Heart right ventricle (tissue), 16 donors: ENCODE measurements around the gene GIPR. TPM values are rescaled to one million over a fixed set of nuclear protein-coding genes. Genes with fewer than 3 reads are reported as not detected.

Experiments
- ATAC-seq, 8 donors: fragments of 200-7000 bp; cut with Tn5 transposase; one replicate each; pipeline ENCODE4 v1.9.1; 2020; ENCODE audit warnings: mild to moderate bottlenecking in 8 of 8, moderate library complexity in 8 of 8, moderate number of reproducible peaks in 1 of 8
- DNase-seq, 2 donors: peaks; one replicate each; pipeline ENCODE4 v3.0.0-alpha.2; 2020
- H3K27ac ChIP-seq, 10 donors: fragments of 200-600 bp; sonication (generic) in 2 of 10; one replicate each; pipeline versions ENCODE4 v1.5.0 to v1.8.0; 2020 to 2022; ENCODE audit warnings: mild to moderate bottlenecking in 3 of 10
- H3K27me3 ChIP-seq, 7 donors: fragments of 200-600 bp; one replicate each; pipeline ENCODE4 v1.8.0; 2021 to 2022; ENCODE audit warnings: mild to moderate bottlenecking in 2 of 7
- H3K36me3 ChIP-seq, 9 donors: fragments of 200-600 bp; sonication (generic) in 1 of 9; one replicate each; pipeline versions ENCODE4 v1.5.0 to v1.8.0; 2020 to 2022; ENCODE audit warnings: mild to moderate bottlenecking in 2 of 9
- H3K4me1 ChIP-seq, 9 donors: fragments of 200-600 bp; sonication (generic) in 1 of 9; one replicate each; pipeline versions ENCODE4 v1.5.0 to v1.8.0; 2020 to 2022; ENCODE audit warnings: mild to moderate bottlenecking in 4 of 9
- H3K4me3 ChIP-seq, 10 donors: fragments of 200-600 bp; sonication (generic) in 2 of 10; one replicate each; pipeline versions ENCODE4 v1.5.0 to v1.8.0; 2020 to 2022; ENCODE audit warnings: mild to moderate bottlenecking in 7 of 10, moderate library complexity in 2 of 10
- H3K9me3 ChIP-seq, 11 donors: fragments of 200-600 bp in 10 of 11; sonication (generic) in 2 of 11; one replicate each; pipeline versions ENCODE4 v1.5.0 to v1.8.0; 2013 to 2022; ENCODE audit warnings: mild to moderate bottlenecking in 2 of 11, control low read depth in 1 of 11, moderate library complexity in 1 of 11
- WGBS, 2 donors: extraction: QIAGEN DNeasy Blood & Tissue Kit; methylation state at CpG; one replicate each; pipeline ENCODE4 v1.1.7; 2013; ENCODE audit warnings: inconsistent platforms in 1 of 2; 5-methylcytosine and 5-hydroxymethylcytosine counted together
- intact Hi-C, 10 donors: fragments of 100-400 bp; cut with DNase I; formaldehyde crosslinking; loops; one replicate each; pipeline versions ENCODE4 v1.11.1 to v1.14.2; 2022
- polyA plus RNA-seq, 2 donors: library from polyadenylated mRNA; stranded (reverse); fragments of 200-250 nt; gene quantifications; one replicate each; pipeline ENCODE4 v1.2.3, GENCODE V29; 2013
- total RNA-seq, 10 donors: library from RNA; stranded (reverse); fragmentation: NEBNext Ultra II Directional in 3 of 10; extraction: Animal tissue kit (Norgen Biotek cat#: 25700) in 3 of 10; gene quantifications; one replicate each; pipeline versions ENCODE4 v1.2.1 to v1.2.4, GENCODE V29; 2021 to 2023
- TF ChIP-seq, protein P1 (sequence below), 9 donors: fragments of 200-600 bp; sonication (generic) in 2 of 9; IDR thresholded peaks; one replicate each; pipeline versions ENCODE4 v1.5.0 to v1.8.0; 2021 to 2022; ENCODE audit warnings: antibody characterized with exemption in 9 of 9, mild to moderate bottlenecking in 5 of 9, moderate library complexity in 1 of 9
- donor health status: Arrhythmogenic right ventricular cardiomyopathy.
- donor health status: ischemic (EF 13 %, LVEDD 7.1; RV severe dilation, severe dysfunction).
- donor health status: healthy with polysubstance abuse.
- donor health status: DM: no; HTN: yes; CAD: no.
- donor health status: DM: no; HTN: no; CAD: no.
- donor health status: ischemic (EF 25% LVEDD 6.9; RV normal size, moderate dysfunction).
- donor health status: ischemic (EF 25% LVEDD 5.7; RV mildly dilated, moderate dysfunction).
- donor health status: healthy.
- donor health status: DM: yes; HTN: yes; CAD: no.
- donor health status: Ischemic cardiomyopathy.
- donor health status: ischemic (EF 35%, LVEDD 5.7; RV mildly dilated, moderate dysfunction).
- donor health status: nonischemic (EF 11% LVEDD 7.7; RV severe dilation, severe dysfunction).
- donor health status: DM: yes; HTN: yes; CAD: no.
- donor health status: PGD.
- donor health status: ischemic (EF 29% LVEDD 5.4; RV normal size, mild dysfunction).
- donor health status: nonischemic (EF 23%, LVEDD 6.1; RV moderate dilation, normal function).

GIPR gene
- total and polyA plus RNA-seq, 12 donors, result 2.4 to 16.6 (median 4.4) TPM

DNA sequence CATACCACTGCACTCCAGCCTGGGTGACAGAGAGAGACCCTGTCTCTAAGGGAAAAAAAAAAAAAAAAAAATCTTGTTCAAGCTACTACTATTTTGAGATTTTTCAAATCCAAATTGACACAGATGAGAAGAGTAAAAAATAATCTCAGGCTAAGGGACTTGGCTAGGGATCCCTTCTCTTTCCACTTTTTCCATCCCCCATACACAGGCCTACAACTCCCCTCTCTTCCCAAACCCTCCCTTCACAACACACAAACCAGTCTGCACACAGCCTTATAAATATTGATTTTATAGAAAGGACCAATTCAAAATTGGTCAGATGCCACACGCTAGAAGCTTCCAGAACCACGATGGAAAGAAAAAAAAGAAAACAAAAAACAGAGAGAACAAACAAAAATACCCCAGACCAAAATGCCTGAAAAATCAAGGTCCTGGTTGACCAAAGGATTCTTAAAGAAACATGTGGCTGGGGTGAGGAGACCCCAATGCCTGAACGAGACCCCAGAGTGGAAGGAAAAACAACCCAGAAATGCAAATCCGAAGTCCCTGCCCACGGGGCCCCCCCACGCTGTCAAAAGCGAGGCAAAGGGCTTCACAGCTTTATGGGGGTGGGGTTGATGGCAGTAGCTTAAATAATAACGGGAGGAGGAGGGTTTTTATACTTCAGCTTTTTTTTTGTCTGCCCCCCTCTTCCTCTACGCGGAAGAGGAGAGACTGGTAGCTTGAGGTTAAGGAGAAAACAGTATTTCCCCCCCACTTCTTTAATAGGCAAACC is 42.5 kb downstream of the GIPR start:
- intact Hi-C loops, result no loop called here
- H3K27me3 ChIP-seq, result no peaks in the 10 kb centered on the region
- TF ChIP-seq, protein P1, sequence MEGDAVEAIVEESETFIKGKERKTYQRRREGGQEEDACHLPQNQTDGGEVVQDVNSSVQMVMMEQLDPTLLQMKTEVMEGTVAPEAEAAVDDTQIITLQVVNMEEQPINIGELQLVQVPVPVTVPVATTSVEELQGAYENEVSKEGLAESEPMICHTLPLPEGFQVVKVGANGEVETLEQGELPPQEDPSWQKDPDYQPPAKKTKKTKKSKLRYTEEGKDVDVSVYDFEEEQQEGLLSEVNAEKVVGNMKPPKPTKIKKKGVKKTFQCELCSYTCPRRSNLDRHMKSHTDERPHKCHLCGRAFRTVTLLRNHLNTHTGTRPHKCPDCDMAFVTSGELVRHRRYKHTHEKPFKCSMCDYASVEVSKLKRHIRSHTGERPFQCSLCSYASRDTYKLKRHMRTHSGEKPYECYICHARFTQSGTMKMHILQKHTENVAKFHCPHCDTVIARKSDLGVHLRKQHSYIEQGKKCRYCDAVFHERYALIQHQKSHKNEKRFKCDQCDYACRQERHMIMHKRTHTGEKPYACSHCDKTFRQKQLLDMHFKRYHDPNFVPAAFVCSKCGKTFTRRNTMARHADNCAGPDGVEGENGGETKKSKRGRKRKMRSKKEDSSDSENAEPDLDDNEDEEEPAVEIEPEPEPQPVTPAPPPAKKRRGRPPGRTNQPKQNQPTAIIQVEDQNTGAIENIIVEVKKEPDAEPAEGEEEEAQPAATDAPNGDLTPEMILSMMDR (IDR thresholded peaks at IDR 0.05), result no peak
- H3K27ac ChIP-seq, result peak overlapping the region in 1 of 10 donors; percentile 15
- H3K36me3 ChIP-seq, result peaks cover 0 to 36% (median 15%) of the 10 kb centered on the region in 9 donors
- ATAC-seq, result no peak
- 74% methylated on average over 10 of the region's 10 CpGs for whole genome bisulfite sequencing, 2 donors
- peaks cover 0 to 11% (median 0%) of the 10 kb centered on the region in 9 donors for H3K4me1 ChIP-seq
- no peak overlapping the region for H3K4me3 ChIP-seq
- H3K9me3 ChIP-seq, result no peaks in the 10 kb centered on the region
- DNase-seq, result no peak

DNA sequence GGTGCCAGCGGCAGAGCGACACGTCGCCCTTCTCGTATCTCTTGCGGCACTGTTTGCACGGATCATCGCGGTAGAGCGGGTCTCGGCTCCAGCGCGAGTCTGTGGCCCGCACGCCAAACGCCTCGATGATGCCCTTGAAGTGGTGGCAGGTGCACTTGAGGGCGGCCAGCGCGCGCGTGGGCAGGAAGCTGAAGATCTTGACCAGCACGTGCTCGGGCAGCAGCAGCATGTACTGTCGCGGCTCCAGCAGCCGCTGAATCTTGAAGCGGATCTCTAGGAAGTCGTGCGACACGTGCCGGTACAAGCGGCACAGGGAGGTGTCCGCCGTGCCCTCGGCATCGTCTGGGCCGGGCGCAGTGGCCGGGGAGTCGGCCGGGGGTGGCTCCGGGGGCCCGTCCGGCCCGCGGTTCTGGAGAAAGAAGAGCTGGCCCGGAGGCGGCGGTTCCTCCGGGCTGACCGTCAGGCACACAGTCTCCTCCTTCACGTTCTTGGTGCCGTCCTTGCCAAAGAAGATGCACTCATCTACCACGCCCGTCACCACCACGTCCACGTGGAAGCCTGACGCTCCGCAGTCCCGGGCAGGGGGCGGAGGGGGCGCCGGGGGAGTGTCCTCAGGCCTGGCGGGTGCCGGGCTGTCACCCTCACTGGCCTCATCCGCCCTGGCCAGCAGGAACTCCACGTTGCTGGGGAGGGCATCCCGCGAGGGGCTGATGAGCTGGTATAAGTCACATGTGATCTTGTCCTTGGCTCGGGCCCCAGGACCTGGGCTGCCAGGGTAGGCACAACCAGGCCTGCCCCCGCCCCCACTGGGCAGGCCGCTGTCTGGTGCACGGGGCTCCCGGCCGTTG is 44.1 kb downstream of the GIPR start:
- Histone ChIP-seq H3K36me3 (peaks cover 0 to 36% (median 15%) of the 10 kb centered on the region in 9 donors), H3K27ac (no peak overlapping the region), H3K4me3 (no peak overlapping the region), H3K9me3 (no peaks in the 10 kb centered on the region), H3K27me3 (no peaks in the 10 kb centered on the region), H3K4me1 (peaks cover 0 to 15% (median 11%) of the 10 kb centered on the region in 9 donors)
- intact Hi-C loops, result no loop called here
- TF ChIP-seq, protein P1 (IDR thresholded peaks at IDR 0.05), result no peak
- DNase-seq (no peak), ATAC-seq (no peak)
- 89 to 90% methylated on average over 70 to 76 of the region's 76 CpGs for WGBS, 2 donors

GRCh38 chr19:45712699-45713067 is 44.7 kb downstream of the GIPR start:
- 93 to 97% methylated on average over 25 of the region's 25 CpGs for WGBS, 2 donors

GRCh38 chr19:45713141-45713540 is 45.1 kb downstream of the GIPR start:
- 91% methylated on average over 15 of the region's 15 CpGs for WGBS, 2 donors
- Histone ChIP-seq H3K27me3 (no peaks in the 10 kb centered on the region), H3K4me1 (peaks cover 0 to 17% (median 15%) of the 10 kb centered on the region in 9 donors), H3K27ac (no peak overlapping the region), H3K4me3 (no peak overlapping the region), H3K36me3 (peaks cover 0 to 36% (median 15%) of the 10 kb centered on the region in 9 donors), H3K9me3 (no peaks in the 10 kb centered on the region)
- TF ChIP-seq, protein P1 (IDR thresholded peaks at IDR 0.05), result no peak
- no peak for ATAC-seq
- intact Hi-C loops, result no loop called here
- no peak for DNase-seq

More at GRCh38 chr19:45712699-45713067, 44.7 kb downstream of the GIPR start:
- no peak for DNase-seq
- H3K4me3 ChIP-seq, result no peak overlapping the region
- H3K27ac ChIP-seq, result no peak overlapping the region
- peaks cover 0 to 36% (median 15%) of the 10 kb centered on the region in 9 donors for H3K36me3 ChIP-seq
- H3K4me1 ChIP-seq, result peaks cover 0 to 13% (median 11%) of the 10 kb centered on the region in 9 donors
- TF ChIP-seq, protein P1 (IDR thresholded peaks at IDR 0.05), result no peak
- no peaks in the 10 kb centered on the region for H3K9me3 ChIP-seq
- no peaks in the 10 kb centered on the region for H3K27me3 ChIP-seq
- intact Hi-C loops, result no loop called here
- ATAC-seq, result no peak
